ENCODE data around the gene ERICH4.

- TF ChIP-seq EZH2 (IDR thresholded peaks at IDR 0.05; ENCODE audit: low read depth, unreplicated experiment) (no peak), CTCF (conservative IDR thresholded peaks at IDR 0.05; ENCODE audit: low read depth in 2 of 2) (no peak), POLR2AphosphoS5 (IDR thresholded peaks at IDR 0.05; ENCODE audit: low read depth) (no peak), REST (IDR thresholded peaks at IDR 0.05; ENCODE audit: unreplicated experiment) (no peak), ETS1 (IDR thresholded peaks at IDR 0.05) (no peak), CREB1 (CRISPR knock-in tag; IDR thresholded peaks at IDR 0.05; ENCODE audit: low read depth) (no peak), JUNB (IDR thresholded peaks at IDR 0.05; ENCODE audit: unreplicated experiment) (no peak), EZH2phosphoT487 (IDR thresholded peaks at IDR 0.05; ENCODE audit: unreplicated experiment) (no peak), NANOG (IDR thresholded peaks at IDR 0.05; ENCODE audit: borderline replicate concordance) (no peak)
These were observed 13.0 kb downstream of the ERICH4 start for GRCh38 chr19:41455936-41456335.

Data from GM23338 (cell line).